ENCODE measurements around the gene FRAT2.

- TF ChIP-seq EP300 (IDR thresholded peaks at IDR 0.05; ENCODE audit: borderline replicate concordance) (no peak), MAX (IDR thresholded peaks at IDR 0.05) (no peak), CREB1 (IDR thresholded peaks at IDR 0.05; ENCODE audit: low read depth) (no peak), YY1 (IDR thresholded peaks at IDR 0.05; ENCODE audit: low read depth) (no peak), CEBPB (IDR thresholded peaks at IDR 0.05) (no peak), REST (IDR thresholded peaks at IDR 0.05; ENCODE audit: low read depth) (no peak), TCF12 (IDR thresholded peaks at IDR 0.05; ENCODE audit: low read depth) (no peak), RAD21 (IDR thresholded peaks at IDR 0.05; ENCODE audit: low read depth) (no peak), USF1 (IDR thresholded peaks at IDR 0.05) (no peak)
Measured at GRCh38 chr10:97361537-97361901, 27.0 kb upstream of the FRAT2 start.
